ENCODE measurements around the gene SLC40A1. TPM values are rescaled to one million over a fixed set of nuclear protein-coding genes. Genes with fewer than 3 reads are reported as not detected.

Gene SLC40A1
- polyA plus RNA-seq, 4 donors = 72.6 to 527 (median 154) TPM

DNA sequence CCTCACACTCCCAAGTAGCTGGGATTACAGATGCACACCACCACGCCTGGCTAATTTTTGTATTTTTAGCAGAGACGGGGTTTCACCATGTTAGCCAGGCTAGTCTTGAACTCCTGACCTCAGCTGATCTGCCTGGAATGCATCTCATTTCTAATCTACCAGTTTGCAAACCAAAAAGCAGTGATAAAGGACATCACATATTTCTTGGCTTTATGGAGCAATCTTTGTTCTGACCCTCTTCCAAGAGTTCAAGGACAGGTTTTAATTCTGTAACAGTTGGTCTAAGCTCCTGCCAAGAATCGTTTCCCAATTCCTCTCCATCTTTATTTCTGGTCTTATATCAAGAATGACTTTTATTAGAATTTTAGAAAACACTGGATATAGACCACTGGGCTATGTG, 67.7 kb downstream of the SLC40A1 start:
- Histone ChIP-seq H3K27me3 (ENCODE audit: control insufficient read depth in 3 of 3, insufficient read depth in 3 of 3, low read length in 3 of 3) (no peaks in the 10 kb centered on the region), H3K4me1 (ENCODE audit: control insufficient read depth in 3 of 3, insufficient read depth in 2 of 3, low read depth in 1 of 3, low read length in 2 of 3) (no peaks in the 10 kb centered on the region), H3K27ac (ENCODE audit: low read depth in 1 of 3, low read length in 2 of 3) (no peak overlapping the region), H3K36me3 (ENCODE audit: control insufficient read depth in 3 of 3, insufficient read depth in 2 of 3, low read depth in 1 of 3, low read length in 3 of 3) (no peaks in the 10 kb centered on the region), H3K9me3 (ENCODE audit: control insufficient read depth in 2 of 2, insufficient read depth in 1 of 2, low read depth in 1 of 2, low read length in 1 of 2) (peaks cover 0 to 18% of the 10 kb centered on the region in 2 donors), H3K4me3 (ENCODE audit: low read depth in 1 of 3, low read length in 3 of 3) (no peak overlapping the region)
- 68 to 79% (median 68%) methylated on average over 3 of the region's 3 CpGs for WGBS, 3 donors
- DNase-seq (no peak), FAIRE-seq (no peak)

DNA sequence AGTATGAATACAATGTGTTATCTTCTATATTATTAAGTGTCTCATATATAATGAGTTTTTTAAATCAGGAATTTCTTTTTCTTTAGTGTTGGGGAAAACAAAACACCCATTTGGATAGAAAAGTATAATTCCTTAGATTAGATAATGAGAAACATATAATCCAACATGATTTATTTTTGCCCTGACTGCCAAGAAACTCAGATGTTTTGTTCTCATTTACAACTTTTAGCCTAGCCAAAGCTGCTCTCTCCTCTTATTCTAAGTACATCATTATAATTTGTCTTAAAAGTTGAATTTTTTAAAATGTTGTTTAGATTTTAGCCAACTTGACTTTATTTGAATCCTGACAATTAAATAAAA, 68.6 kb downstream of the SLC40A1 start:
- Histone ChIP-seq H3K27me3 (ENCODE audit: control insufficient read depth in 3 of 3, insufficient read depth in 3 of 3, low read length in 3 of 3) (no peaks in the 10 kb centered on the region), H3K4me1 (ENCODE audit: control insufficient read depth in 3 of 3, insufficient read depth in 2 of 3, low read depth in 1 of 3, low read length in 2 of 3) (peaks cover 0 to 3% (median 0%) of the 10 kb centered on the region in 3 donors), H3K27ac (ENCODE audit: low read depth in 1 of 3, low read length in 2 of 3) (no peak overlapping the region), H3K4me3 (ENCODE audit: low read depth in 1 of 3, low read length in 3 of 3) (no peak overlapping the region), H3K9me3 (ENCODE audit: control insufficient read depth in 2 of 2, insufficient read depth in 1 of 2, low read depth in 1 of 2, low read length in 1 of 2) (peaks cover 0 to 18% of the 10 kb centered on the region in 2 donors), H3K36me3 (ENCODE audit: control insufficient read depth in 3 of 3, insufficient read depth in 2 of 3, low read depth in 1 of 3, low read length in 3 of 3) (no peaks in the 10 kb centered on the region)
- no peak for DNase-seq
- no peak for FAIRE-seq

DNA sequence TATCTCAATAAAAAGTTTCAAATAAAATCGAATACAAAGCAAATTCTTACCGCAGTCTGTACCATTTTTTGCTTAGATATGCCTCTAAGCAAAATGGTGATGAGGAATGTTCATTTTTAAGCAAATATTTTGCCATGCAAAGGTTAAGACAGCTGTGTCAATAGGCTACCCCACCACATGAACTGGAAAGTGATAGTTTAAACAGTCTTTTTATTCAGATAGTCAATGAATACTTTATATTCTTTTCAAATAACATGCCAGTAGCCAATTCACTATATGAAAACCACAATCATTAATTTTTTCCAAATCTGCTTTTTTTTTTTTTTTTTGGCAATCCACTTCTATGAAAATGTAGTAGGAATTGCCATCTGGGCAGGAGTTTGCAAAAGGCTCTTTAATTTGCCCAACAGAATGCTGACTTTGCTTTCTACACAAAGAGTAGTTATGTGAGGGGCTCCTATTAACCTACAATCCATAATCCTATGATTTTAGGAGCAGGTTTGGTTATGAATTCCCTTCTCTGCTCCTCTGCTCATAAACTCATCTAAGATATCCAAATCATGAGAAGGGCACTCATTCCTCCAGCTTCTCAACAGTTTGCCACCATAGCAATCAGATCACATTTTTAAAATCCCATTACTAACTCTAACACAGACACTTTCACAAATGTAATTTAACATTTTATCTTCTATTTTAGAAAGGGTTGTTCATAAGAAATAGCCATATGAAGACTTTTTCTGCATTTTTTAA, 69.2 kb downstream of the SLC40A1 start:
- Histone ChIP-seq H3K36me3 (ENCODE audit: control insufficient read depth in 3 of 3, insufficient read depth in 2 of 3, low read depth in 1 of 3, low read length in 3 of 3) (no peaks in the 10 kb centered on the region), H3K4me3 (ENCODE audit: low read depth in 1 of 3, low read length in 3 of 3) (no peak overlapping the region), H3K9me3 (ENCODE audit: control insufficient read depth in 2 of 2, insufficient read depth in 1 of 2, low read depth in 1 of 2, low read length in 1 of 2) (peaks cover 0 to 18% of the 10 kb centered on the region in 2 donors), H3K4me1 (ENCODE audit: control insufficient read depth in 3 of 3, insufficient read depth in 2 of 3, low read depth in 1 of 3, low read length in 2 of 3) (peaks cover 0 to 7% (median 2%) of the 10 kb centered on the region in 3 donors), H3K27ac (ENCODE audit: low read depth in 1 of 3, low read length in 2 of 3) (no peak overlapping the region), H3K27me3 (ENCODE audit: control insufficient read depth in 3 of 3, insufficient read depth in 3 of 3, low read length in 3 of 3) (no peaks in the 10 kb centered on the region)
- DNase-seq = no peak
- WGBS, 3 donors = 84 to 92% (median 89%) methylated on average over 2 of the region's 2 CpGs
- FAIRE-seq = no peak

Other genes starting within 250 kb of the SLC40A1 start
- gene WDR75, start 139.3 kb downstream of the SLC40A1 start, polyA plus RNA-seq = 10 to 100 TPM; 11.6 to 37.5 (median 15.6) TPM
- gene ASNSD1, start 80.7 kb upstream of the SLC40A1 start, polyA plus RNA-seq = 10 to 100 TPM; 27.5 to 38.2 (median 34.0) TPM
- gene ANKAR, start 93.9 kb upstream of the SLC40A1 start, polyA plus RNA-seq = 1 to 10 TPM in 2 of 4 donors, under 1 TPM in 2; 0.45 to 8.1 (median 1.2) TPM
- 10 to 100 TPM in 1 of 4 donors, 1 to 10 TPM in 2, under 1 TPM in 1; 0.67 to 11.3 (median 3.1) TPM for gene OSGEPL1, start 182.0 kb upstream of the SLC40A1 start, polyA plus RNA-seq
- gene ORMDL1, start 203.6 kb upstream of the SLC40A1 start, polyA plus RNA-seq = 10 to 100 TPM; 44.8 to 81.8 (median 57.5) TPM
- gene PMS1, start 203.7 kb upstream of the SLC40A1 start, polyA plus RNA-seq = 10 to 100 TPM in 1 of 4 donors, 1 to 10 TPM in 3; 2.4 to 13.5 (median 8.7) TPM